GM18873 (cell line): ENCODE data around the gene CD180.

Source experiments
- ATAC-seq: cut with Tn5 transposase; IDR thresholded peaks from one replicate; pipeline ENCODE4 v1.9.1; 2021; ENCODE audit warnings: mild to moderate bottlenecking, moderate library complexity, moderate number of reproducible peaks; ENCODE audit not compliant: unreplicated experiment, low FRiP score

CD180 gene

GRCh38 chr5:67214036-67214435, 17.4 kb upstream of the CD180 start:
- ATAC-seq = no peak

DNA sequence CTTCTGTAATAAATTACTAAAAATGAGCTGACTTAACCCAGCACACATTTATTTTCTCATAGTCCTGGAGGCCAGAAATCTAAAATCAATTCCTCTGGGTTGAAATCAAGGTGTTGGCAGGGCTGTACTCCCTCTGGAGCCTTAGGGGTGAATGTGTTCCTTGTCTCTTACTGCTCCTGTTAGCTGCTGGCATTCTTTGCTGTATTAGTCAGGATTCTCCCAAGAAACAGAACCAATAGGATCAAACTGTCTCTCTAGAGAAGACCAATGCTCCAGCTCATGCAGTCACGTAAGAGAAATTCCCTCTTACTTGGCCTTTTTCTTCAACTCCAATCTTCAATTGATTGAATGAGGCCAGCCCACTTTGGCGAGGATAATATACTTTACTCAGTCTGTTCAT, 15.3 kb upstream of the CD180 start:
- ATAC-seq = no peak

DNA sequence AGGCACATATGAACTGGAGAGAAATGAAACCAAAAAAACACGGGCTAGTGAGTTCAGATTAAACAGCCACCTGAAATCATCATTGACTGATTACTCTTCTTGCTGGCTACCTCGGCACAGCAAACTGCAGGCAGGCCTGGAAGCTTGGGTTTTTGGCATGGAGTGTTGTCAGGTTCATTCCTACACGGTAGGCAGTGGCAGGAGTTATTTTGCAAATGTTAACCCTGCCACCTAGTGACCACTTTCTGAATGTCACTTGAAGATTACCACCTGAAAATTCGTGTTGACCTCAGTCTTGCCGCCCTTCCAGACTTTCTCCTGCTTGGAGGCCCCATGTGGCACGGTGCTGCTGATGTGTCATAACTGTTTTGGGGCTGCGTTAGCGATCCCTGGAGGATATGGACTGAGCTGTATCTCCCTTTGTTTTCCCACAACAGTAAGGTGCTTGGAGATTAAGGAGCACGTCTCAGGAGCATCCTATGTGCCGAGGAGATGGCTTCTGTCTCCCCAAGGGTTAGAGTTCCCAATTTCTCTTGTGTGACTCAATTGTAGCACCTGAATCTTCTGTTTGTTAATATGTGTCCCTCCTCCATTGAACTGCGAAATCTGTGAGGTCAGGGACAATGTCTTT, 12.7 kb upstream of the CD180 start:
- peak; percentile 26 for ATAC-seq

GRCh38 chr5:67208403-67208802, 11.8 kb upstream of the CD180 start:
- ATAC-seq = no peak

GRCh38 chr5:67206929-67207328, 10.3 kb upstream of the CD180 start:
- peak; percentile 81 for ATAC-seq

DNA sequence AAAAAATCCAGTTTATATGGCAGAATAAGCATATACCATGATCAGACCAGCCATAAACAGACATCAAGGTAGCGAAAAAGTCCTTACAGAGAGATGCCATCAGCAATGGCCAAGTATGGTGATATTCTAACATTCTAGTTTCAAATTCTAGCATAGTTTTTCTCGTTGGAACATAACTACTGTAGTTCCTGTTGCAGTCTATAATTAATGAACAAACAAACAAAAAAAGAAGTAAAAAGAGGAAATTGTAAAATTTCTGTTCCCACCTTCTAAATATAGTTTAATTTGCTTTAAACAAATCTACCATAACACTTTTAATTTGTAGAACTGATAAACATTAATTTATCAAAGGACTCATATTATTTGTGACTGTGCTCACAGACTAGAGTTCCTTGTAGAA, 9.9 kb upstream of the CD180 start:
- ATAC-seq = peak; percentile 35

DNA sequence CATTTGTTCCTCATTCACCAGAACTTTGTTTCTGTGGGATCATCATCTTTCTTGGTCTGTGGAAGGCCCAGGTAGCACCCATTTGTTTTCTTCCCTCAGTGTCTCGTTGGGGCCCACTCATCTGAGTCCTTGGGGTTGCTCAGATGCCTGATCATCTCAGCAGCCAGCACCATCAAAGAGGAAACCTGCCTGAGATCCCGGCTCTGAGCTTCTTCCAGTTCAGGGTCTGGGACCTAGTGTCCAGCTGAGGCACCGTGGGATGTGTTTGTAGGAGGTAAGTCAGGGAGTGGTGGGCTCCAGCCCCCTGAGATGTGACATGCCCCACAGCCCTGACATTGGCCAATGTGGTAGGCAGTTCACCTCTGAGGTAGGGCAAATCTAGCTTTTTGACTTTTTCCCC, 9.4 kb upstream of the CD180 start:
- no peak for ATAC-seq

DNA sequence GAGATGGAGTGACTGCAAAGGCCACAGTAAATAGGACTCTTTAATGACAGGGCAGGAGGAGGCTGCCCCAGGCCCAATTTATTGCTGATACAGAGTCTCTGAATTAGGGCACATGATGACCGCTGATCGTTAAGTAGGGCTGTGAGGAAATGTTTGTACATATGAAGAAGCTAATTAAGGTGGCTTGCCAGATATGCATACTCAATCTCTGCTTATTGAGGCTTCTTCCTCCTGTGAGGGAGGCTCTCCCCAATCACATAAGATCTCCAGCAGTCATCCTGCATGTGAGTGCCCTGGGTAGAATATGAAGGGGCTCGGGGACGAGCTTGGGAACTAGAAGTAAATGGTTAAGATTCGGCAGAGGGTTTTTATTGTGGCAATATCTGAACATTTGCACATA, 8.2 kb upstream of the CD180 start:
- ATAC-seq = no peak

- no peak for ATAC-seq
These were observed 7.1 kb upstream of the CD180 start for GRCh38 chr5:67203701-67204074.

DNA sequence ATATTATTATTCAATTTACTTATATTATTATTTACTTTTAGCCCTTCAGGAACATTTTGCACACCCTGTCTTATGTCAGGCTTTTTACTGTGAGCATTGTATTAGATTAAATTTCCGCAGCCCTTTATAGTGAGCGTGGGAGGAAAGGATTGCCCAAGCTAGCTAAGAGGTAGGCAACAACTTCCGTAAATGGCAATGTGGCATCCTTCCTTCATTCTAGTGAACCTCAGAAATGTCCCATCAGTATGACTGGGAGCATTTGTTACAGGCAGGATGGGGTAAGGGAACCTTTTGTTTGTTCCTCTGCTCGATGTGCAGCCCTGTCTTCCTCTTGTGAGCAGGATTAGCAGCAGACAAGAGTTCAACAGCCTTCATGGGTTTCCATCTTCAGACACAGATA, 6.2 kb upstream of the CD180 start:
- no peak for ATAC-seq

DNA sequence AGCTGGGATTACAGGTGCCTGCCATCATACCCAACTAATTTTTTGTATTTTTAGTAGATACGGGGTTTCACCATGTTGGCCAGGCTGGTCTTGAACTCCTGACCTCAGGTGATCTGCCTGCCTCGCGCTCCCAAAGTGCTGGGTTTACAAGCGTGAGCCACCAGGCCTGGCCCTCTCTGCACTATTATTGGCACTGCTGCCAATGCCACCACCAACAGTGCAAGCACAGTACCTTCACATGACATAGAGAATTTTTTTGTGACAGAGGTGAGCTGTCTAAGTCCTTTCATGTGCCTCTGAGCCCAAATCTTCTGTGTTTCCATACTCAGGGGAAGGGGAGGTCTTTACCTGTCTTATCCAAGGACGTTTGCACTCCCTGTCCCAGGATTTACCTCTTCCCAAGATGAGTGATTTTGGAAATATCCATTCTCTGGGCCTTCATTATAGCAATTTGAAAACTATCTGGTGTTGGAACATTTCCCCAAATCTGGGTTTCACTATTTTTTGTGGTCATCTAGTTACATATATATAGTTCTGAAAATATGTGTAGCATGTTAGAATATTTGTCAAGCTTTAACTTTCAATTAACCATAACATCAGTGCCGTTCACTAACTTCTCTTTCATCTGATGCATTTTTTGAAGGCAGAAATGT, 5.4 kb upstream of the CD180 start:
- ATAC-seq = no peak

GRCh38 chr5:67200809-67201562, 4.4 kb upstream of the CD180 start:
- no peak for ATAC-seq

- no peak for ATAC-seq
These were observed 3.3 kb upstream of the CD180 start for GRCh38 chr5:67199859-67200258.

DNA sequence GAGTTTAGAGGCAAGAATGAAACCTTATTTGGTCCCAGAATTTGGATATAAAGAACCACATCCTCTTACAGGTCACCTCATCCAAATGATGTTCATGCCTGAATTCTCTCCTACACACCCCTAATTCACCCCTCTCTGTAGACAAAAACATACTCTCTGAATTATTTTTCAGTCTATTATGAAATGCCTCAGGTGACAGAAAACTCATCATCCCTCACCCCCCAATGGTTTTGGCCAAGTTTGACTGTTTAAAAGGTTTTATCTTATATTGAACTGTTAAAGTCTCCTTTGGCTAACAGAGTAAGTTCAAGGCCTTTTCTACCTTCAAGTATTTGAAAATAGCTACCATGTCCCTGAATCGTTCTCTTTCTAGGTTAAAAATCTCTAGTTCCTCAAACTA, 2.3 kb upstream of the CD180 start:
- ATAC-seq = no peak

GRCh38 chr5:67197536-67197935, 937 bp upstream of the CD180 start:
- no peak for ATAC-seq

GRCh38 chr5:67195406-67196275, 958 bp downstream of the CD180 start:
- no peak for ATAC-seq

GRCh38 chr5:67194166-67194565, 2.4 kb downstream of the CD180 start:
- no peak for ATAC-seq

DNA sequence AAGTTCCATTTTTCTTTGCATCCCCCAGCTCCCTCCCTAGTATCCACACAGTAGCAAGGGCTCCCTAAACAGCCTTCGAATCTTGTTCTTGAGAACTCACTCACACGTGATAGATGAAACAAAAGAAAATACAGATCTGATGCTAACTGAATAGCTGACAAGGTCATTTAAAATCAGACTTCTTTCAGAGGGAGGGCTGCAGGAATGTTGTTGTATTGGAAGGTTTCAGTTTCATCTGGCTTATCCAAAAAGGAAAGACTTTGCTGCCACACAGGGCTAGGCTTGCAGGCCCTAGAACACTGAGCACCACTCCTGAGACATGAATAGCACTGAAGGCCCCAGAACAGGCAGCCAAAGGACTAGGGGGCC, 3.2 kb downstream of the CD180 start:
- ATAC-seq = no peak

DNA sequence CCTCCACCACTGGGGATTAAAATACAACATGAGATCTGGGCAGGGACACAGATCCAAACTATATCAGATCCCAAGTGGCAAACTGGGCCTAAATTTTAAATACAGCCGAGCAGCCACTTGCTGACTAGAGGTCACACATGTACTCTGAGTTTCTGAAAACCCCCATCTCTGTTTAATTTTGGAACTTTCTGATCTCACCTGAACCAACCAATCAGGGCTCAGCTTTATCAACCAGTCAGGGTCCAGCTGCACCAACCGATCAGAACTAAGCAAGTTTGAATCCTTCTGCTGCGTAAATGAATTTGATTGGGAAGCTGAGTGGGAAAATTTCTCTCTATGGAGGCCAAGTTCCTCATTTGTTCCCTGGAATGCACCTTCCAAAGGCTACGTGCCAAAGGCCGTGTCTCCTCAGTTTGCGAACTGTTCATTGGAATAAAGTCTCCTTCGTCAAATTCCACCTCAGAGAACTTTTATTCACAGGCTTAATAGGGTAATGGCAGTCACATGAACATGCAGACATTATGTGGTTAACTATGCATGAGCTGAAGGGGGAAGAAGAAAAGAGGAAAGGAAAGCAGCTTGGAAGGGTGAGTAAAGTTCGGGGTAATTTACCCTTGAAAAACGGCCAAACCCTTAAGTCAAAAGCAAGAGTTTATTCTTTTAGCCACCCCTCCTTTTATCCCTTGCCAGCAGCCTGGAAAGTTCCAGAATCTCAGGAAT, 3.7 kb downstream of the CD180 start:
- ATAC-seq = no peak

DNA sequence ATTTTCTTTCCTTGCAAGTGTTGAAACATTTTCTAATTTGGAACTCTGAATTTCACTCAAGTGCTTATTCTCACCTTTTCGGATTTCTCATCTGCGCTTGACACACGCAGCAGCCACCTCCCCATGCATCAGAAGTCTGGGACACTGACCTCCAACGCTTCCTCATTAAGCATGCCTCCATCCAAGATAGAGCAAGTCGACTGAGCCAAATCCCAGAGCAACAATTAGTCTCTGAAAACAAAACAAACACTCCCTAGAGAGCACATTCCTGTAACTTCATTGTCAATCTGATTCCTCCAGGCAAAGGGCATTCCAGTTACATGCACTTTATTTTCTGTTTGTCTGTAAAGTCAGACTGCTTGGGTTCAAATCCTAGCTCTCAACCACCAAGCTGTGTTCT, 5.7 kb downstream of the CD180 start:
- ATAC-seq = no peak
